Ammon's horn (tissue), 1 donor: ENCODE results near the gene P4HTM.
"Not testable (repeated sequence)": the region's sequence is repeated elsewhere in the genome, so short reads cannot be mapped to it uniquely, and the experiment has no call there.

Source experiments
- DNase-seq: peaks from one replicate; pipeline ENCODE4 v3.0.0-alpha.2; 2016; ENCODE audit warnings: low spot score

The P4HTM gene

GRCh38 chr3:49008627-49009026 lies 18.6 kb downstream of the P4HTM start:
- DNase-seq, result not testable (repeated sequence)

- DNase-seq, result no peak
Observed at GRCh38 chr3:49009396-49009795, 19.4 kb downstream of the P4HTM start.

GRCh38 chr3:49012441-49013017 lies 22.5 kb downstream of the P4HTM start:
- no peak for DNase-seq

DNA sequence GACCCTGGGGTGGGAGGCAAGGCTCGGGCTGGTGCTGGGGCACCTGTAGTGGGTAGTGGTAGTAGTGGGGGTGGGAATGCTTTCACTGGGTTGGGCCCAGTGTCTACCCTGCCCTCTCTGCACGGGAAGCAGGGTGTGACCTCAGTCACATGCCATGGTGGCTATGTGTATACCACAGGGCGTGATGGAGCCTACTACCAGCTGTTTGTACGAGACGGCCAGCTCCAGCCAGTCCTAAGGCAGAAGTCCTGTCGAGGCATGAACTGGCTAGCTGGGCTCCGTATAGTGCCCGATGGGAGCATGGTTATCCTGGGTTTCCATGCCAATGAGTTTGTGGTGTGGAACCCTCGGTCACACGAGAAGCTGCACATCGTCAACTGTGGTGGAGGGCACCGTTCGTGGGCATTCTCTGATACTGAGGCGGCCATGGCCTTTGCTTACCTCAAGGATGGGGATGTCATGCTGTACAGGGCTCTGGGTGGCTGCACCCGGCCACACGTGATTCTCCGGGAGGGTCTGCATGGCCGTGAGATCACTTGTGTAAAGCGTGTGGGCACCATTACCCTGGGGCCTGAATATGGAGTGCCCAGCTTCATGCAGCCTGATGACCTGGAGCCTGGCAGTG lies 23.2 kb downstream of the P4HTM start:
- no peak for DNase-seq

GRCh38 chr3:49013738-49014660 lies 24.0 kb downstream of the P4HTM start:
- no peak for DNase-seq

- no peak for DNase-seq
Observed at GRCh38 chr3:49015072-49015471, 25.0 kb downstream of the P4HTM start.

DNA sequence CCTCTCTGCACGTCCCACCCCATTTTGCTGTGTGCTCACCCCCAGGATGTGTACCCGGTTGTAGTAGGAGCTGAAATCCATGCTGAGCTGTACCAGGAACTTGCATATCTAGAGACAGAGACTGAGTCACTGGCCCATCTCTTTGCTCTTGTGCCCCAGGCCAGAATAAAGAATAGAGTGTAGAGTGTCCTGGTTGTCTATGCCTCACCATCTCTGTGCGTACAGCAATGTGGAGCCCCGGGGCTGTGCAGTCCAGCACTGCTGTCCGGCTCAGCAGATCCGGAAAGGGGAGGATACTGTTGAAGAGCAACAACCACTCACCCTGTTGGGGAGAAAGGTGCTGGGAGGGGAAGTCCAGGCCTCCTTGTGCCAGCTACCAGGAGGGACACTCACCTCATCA lies 25.7 kb downstream of the P4HTM start:
- DNase-seq, result no peak

DNA sequence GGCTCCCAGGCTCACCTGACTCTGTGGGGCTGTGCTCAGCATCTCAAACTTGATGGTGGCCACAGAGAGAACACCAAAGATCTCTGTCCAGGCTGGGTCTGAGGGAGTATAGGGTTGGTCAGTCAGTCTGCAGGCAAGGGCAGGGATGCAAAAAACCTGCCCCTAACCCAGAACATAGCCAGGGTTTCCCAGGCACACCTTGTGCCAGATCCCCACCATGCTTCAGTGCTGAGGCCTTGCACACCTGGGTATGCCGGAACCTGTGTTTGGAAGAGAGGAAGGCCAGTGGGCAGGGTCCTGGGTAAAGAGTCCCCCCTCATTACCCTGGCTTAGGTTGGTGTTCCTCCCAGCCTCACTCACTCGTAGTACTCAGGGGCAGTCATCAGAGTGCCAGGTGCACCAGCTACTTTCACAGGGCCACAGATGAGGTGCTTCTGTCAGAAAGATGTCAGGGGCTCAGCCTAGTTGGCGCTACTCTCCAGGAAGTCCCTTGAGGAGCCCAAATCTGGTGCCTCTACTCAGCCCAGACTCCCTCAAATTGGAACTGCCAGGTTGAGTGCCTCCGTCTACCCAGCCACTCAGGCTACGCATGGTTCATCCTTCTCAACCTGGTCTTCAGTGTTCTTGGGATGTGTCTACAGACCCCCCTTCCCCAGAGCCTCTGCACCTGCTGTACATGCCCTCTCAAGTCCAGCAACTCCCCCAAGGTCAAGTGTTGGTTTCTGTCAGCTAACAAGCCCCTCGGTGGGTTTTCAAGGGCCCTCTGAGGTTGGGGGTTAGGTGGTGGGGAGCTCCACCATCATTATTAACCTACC lies 26.6 kb downstream of the P4HTM start:
- DNase-seq, result no peak

DNA sequence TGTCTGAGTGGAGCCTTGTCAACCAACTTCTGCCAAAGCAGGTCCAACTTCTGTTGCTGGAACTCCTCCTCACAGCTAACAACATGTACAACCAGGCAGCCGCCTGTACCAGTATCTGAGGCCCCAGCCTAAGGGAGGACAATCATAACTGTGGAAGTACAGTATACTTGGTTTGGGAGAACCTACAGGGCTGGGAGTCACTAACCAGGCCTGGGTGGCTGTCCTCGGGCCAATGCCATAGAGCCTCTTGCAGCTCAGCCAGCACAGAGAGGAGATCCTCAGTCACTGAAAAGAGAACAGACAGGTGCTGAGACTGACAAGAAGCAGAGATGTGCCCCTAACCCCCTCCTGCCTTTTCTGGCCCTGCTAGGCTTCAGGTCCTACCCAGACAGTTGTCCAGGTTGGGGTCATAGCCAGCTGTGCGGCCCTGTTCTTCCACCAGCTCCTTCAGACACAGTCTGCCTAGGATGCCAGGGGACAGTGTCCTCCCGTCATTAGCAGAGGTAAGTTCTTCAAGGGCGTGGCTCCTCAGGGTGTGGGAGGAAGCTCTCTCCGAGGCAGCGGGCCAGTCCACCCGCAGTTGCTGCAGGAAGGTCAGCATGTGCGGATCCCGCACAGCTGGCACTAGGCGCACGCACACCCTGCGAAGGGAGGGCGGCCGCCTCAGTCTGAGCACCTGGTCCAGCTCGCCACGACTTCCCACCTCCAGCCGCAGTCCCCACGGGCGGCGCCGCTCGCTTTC lies 27.4 kb downstream of the P4HTM start:
- no peak for DNase-seq

DNA sequence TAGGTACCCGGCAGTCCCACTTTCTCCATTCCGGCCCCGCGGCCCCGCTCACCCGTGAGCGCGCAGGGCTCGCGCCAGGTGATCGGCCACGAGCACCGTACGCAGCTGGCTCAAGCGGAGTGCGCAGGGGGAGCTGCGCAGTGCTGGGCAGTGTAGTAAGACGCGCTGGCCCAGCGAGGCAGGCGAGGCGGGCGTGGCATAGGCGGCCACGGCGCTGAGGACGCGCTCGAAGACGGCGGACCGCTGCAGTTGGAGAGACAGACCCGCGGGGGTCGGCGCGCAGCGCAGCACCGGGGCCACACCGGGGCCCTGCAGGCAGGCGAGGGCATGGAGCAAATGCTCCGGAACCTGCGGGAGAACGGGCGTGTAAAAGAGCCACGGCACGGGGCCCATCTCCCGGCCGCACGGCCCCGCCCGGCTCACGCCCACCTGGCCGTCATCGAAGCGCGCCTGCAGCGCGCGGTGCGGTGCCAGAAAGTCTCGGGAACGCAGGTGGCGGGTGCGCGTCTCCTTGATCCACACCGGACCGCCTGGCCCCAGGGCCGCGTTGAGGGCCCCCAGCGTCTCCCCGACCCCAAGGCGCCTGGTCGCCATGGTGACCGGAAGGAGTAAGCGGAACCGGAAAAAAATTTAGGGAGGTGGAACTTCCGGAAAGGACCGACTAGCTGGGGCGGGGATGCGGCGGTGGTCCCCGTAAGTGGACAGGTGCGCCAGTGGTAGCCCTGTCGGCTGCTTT lies 28.1 kb downstream of the P4HTM start, which contains the start of gene DALRD3:
Gene DALRD3 (minus strand): TSS at position 610 of the 736 bp plus-strand sequence. CDS start 16 bp downstream, at position 594.
- DNase-seq, result peak; percentile 70

DNA sequence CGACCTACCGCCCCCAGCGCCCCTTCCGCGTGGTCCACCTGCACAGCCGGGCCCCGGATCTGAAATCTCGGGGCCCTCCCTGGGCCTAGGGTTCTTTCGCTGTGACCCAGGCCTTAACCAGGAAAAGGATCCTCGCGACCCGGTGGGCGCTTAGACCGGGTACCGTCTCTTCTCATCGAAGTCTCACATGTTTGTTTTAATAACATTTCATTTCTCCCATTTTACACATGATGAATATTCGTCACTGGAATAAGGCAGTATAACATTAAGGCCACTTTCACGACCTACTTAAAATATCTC lies 28.6 kb downstream of the P4HTM start:
- DNase-seq, result no peak

GRCh38 chr3:49019941-49020329 lies 29.9 kb downstream of the P4HTM start:
- no peak for DNase-seq

GRCh38 chr3:49020330-49021212 lies 30.5 kb downstream of the P4HTM start:
- no peak for DNase-seq

DNA sequence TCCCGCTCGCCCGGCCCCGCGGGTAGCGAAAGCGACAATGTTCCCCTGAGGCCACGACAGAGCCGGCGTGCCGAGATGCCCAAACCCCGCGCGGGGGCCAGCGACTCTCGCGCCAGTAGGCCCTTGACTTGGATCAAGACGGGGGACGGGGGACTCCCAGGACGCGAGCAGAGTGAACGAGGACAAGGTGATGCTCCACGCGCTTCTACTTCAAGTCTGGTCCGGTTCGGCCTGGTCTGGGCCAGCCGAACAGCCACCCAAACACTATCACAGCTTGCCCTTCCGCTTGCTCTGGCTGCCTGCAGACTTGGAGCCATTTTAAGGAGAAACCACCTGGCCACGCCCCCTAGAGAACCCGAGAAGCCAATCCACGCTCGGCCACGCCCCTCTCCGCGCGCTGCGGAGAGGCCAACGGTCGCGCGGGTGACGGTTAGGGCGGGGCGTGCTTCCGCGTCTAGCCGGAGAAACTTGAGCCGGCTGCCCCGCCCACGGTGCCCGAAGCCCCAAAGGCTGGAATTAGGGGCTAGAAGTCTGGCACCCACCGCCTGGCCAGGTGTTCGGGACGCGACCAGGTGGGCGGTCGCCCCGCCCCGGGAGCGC lies 31.3 kb downstream of the P4HTM start:
- peak; percentile 98 for DNase-seq

DNA sequence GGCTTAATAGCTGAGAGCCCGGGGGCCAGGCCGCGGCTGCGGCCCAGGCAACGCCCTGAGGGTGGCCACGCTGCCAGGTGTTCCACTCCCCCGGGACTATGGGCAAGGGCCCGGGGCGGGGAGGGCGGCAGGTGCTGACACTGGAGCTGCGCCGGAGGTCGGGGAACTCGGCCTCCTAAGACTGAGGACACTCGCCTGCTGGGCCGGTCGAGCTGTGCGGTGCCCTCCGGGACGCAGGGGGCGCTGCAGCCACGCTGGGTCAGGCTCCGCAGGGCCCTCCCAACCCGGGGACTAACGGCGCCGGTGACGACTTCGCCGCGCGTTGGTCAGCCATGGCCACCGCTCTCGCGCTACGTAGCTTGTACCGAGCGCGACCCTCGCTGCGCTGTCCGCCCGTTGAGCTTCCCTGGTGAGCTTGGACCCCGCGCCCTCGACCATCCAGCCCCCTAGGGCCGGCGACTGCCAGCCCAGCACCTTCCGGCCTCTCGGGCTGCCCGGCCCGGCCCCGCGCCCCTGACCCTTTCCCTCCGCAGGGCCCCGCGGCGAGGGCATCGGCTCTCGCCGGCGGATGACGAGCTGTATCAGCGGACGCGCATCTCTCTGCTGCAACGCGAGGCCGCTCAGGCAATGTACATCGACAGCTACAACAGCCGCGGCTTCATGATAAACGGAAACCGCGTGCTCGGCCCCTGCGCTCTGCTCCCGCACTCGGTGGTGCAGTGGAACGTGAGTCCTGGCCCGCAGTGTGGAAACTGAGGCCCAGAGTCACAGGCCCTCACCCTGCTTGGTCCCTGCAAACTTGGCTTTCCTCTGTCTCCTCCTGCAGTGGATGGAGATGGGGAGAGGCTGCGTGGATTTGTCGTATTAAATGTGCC lies 32.0 kb downstream of the P4HTM start, which contains the start of gene NDUFAF3:
Gene NDUFAF3 (plus strand): TSS at position 309 of the 875 bp plus-strand sequence. CDS start 24 bp downstream, at position 333.
- peak; percentile 93 for DNase-seq

DNA sequence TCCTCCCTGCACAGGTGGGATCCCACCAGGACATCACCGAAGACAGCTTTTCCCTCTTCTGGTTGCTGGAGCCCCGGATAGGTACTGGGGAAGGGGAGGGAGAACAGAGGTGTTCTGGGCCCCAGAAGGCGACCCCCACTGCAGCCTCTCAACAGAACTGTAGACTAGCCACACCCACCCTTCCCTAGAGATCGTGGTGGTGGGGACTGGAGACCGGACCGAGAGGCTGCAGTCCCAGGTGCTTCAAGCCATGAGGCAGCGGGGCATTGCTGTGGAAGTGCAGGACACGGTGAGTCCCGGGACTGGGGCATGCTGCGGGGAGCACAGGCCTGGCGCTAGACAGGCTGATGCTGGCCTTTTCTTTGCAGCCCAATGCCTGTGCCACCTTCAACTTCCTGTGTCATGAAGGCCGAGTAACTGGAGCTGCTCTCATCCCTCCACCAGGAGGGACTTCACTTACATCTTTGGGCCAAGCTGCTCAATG lies 32.7 kb downstream of the P4HTM start:
- DNase-seq, result no peak

DNA sequence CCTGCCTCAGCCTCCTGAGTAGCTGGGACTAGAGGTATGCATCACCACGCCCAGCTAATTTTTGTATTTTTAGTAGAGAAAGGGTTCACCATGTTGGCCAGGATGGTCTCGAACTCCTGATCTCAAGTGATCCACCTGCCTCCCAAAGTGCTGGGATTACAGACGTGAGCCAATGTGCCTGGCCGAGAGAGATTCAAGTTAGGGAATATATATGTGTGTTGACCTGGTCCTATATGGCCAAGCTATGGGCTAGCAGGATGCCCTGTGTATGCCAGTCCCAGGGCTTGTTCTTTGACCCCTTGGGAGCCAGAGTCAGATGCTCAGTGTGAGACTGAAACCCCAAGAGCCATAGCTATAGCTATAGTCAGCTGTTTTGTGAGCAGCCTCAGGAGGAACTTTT lies 33.7 kb downstream of the P4HTM start:
- DNase-seq, result no peak

DNA sequence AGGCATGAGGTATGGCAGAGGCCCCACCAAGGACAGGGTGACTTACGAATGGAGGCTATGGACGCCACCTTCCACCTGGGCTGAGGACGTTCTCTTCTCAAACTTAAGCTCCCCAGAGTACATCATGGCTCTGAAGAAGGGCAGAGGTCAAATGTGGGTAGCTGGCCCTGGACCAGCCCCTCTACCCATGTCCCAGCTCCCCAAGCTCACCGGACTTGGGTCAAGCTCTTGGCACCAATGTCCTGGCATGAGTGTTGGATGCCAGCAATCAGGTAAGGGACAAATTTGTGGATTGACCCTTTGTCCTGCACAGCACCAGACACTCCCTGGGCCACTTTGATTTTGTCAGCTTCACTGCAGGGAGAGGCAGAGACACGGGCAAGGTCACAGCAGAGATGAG lies 34.4 kb downstream of the P4HTM start:
- no peak for DNase-seq
